Kidney (tissue), 14 donors: ENCODE results near the gene PIEZO2. TPM values are rescaled to one million over a fixed set of nuclear protein-coding genes. Genes with fewer than 3 reads are reported as not detected.

ENCODE experiments used
- DNase-seq, 5 donors: peaks; one replicate each; pipeline ENCODE4 v3.0.0-alpha.2; 2013 to 2020
- FAIRE-seq: peaks from 2 replicates; lab custom pipeline; 2012; peaks lifted over from hg19 to GRCh38; lab: Jason Lieb, UNC
- H3K27ac ChIP-seq, 2 donors: one replicate each; pipeline ENCODE4 v1.7.0; 2013; ENCODE audit warnings: low read depth in 2 of 2, low read length in 2 of 2, inconsistent platforms in 1 of 2
- H3K27me3 ChIP-seq: one replicate; pipeline ENCODE4 v1.7.1; 2013; ENCODE audit warnings: low read length, inconsistent platforms; ENCODE audit not compliant: control insufficient read depth, insufficient read depth
- H3K36me3 ChIP-seq, 3 donors: one replicate each; pipeline versions ENCODE4 v1.7.0 to v1.7.1; 2013; ENCODE audit warnings: low read length in 3 of 3, control low read depth in 1 of 3, inconsistent platforms in 1 of 3; ENCODE audit not compliant: insufficient read depth in 3 of 3, control insufficient read depth in 2 of 3
- H3K4me1 ChIP-seq, 3 donors: one replicate each; pipeline versions ENCODE4 v1.7.0 to v1.7.1; 2013; ENCODE audit warnings: low read length in 3 of 3, inconsistent platforms in 1 of 3, low read depth in 1 of 3; ENCODE audit not compliant: control insufficient read depth in 2 of 3, insufficient read depth in 2 of 3
- H3K4me3 ChIP-seq, 3 donors: one replicate each; pipeline versions ENCODE4 v1.7.0 to v1.8.1; 2013; ENCODE audit warnings: low read length in 3 of 3, control low read depth in 1 of 3, inconsistent platforms in 1 of 3
- H3K9ac ChIP-seq, 3 donors: one replicate each; pipeline versions ENCODE4 v1.7.0 to v1.7.1; 2013; ENCODE audit warnings: low read length in 3 of 3, control low read depth in 1 of 3, inconsistent platforms in 1 of 3
- H3K9me3 ChIP-seq, 3 donors: one replicate each; pipeline versions ENCODE4 v1.7.0 to v1.7.1; 2013; ENCODE audit warnings: low read length in 3 of 3, control low read depth in 1 of 3, inconsistent platforms in 1 of 3; ENCODE audit not compliant: control insufficient read depth in 2 of 3, insufficient read depth in 1 of 3
- intact Hi-C: fragments of 100-400 bp; cut with DNase I; formaldehyde crosslinking; loops from one replicate; pipeline ENCODE4 v1.11.1; 2022
- polyA plus RNA-seq: library from polyadenylated mRNA; stranded (reverse); fragments of 350-450 nt; fragmentation: Illumina TruSeq; extraction: RNeasy Lipid Tissue Mini Kit (QIAGEN cat#74804); gene quantifications from one replicate; pipeline ENCODE4 v1.2.3, GENCODE V29; 2014; ENCODE audit warnings: low read depth, low replicate concordance; ENCODE audit not compliant: insufficient read depth
- total RNA-seq: library from RNA; stranded (reverse); fragmentation: NEBNext Ultra II Directional; extraction: Animal tissue kit (Norgen Biotek cat#: 25700); gene quantifications from one replicate; pipeline ENCODE4 v1.2.1, GENCODE V29; 2021
- TF ChIP-seq, protein P1 (sequence below): IDR thresholded peaks from 3 replicates; pipeline ENCODE4 v1.5.1; 2012; ENCODE audit warnings: mild to moderate bottlenecking, moderate library complexity, borderline replicate concordance; ENCODE audit not compliant: insufficient read depth; ENCODE audit errors: extremely low read depth
- donor health status: control.
- donor health status: control.
- donor health status: control.
- donor health status: control.
- donor health status: control.
- donor health status: DM: yes; HTN: yes; CAD: no.
- donor health status: Normal renal cell carcinoma (clear cell type).

Gene PIEZO2
- total and polyA plus RNA-seq, 2 donors from 2014 or later: 1.1 to 4.1 TPM

- intact Hi-C loops: no loop called here
- H3K9ac ChIP-seq: no peak overlapping the region
- H3K4me1 ChIP-seq: peaks cover 0 to 2% (median 0%) of the 10 kb centered on the region in 3 donors
- TF ChIP-seq, protein P1, sequence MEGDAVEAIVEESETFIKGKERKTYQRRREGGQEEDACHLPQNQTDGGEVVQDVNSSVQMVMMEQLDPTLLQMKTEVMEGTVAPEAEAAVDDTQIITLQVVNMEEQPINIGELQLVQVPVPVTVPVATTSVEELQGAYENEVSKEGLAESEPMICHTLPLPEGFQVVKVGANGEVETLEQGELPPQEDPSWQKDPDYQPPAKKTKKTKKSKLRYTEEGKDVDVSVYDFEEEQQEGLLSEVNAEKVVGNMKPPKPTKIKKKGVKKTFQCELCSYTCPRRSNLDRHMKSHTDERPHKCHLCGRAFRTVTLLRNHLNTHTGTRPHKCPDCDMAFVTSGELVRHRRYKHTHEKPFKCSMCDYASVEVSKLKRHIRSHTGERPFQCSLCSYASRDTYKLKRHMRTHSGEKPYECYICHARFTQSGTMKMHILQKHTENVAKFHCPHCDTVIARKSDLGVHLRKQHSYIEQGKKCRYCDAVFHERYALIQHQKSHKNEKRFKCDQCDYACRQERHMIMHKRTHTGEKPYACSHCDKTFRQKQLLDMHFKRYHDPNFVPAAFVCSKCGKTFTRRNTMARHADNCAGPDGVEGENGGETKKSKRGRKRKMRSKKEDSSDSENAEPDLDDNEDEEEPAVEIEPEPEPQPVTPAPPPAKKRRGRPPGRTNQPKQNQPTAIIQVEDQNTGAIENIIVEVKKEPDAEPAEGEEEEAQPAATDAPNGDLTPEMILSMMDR: no peak
- peak overlapping the region; percentile 1 to 9 for H3K27ac ChIP-seq
- DNase-seq (no peak), FAIRE-seq (no peak)
- peak overlapping the region in 1 of 3 donors; percentile 8 for H3K4me3 ChIP-seq
- no peaks in the 10 kb centered on the region for H3K9me3 ChIP-seq
- no peaks in the 10 kb centered on the region for H3K27me3 ChIP-seq
- no peaks in the 10 kb centered on the region for H3K36me3 ChIP-seq
Measured at GRCh38 chr18:11096839-11097750, 52.3 kb downstream of the PIEZO2 start.

GRCh38 chr18:11096411-11096810 lies 53.0 kb downstream of the PIEZO2 start:
- TF ChIP-seq, protein P1: no peak
- Histone ChIP-seq H3K36me3 (no peaks in the 10 kb centered on the region), H3K9ac (no peak overlapping the region), H3K9me3 (no peaks in the 10 kb centered on the region), H3K27ac (peak overlapping the region; percentile 1 to 9), H3K4me1 (peaks cover 0 to 2% (median 0%) of the 10 kb centered on the region in 3 donors), H3K4me3 (peak overlapping the region in 1 of 3 donors; percentile 8), H3K27me3 (no peaks in the 10 kb centered on the region)
- intact Hi-C loops: no loop called here
- FAIRE-seq (no peak), DNase-seq (peak in 1 of 5 donors; percentile 44)

- no peak overlapping the region for H3K9ac ChIP-seq
- peak overlapping the region in 1 of 2 donors; percentile 25 for H3K27ac ChIP-seq
- no peaks in the 10 kb centered on the region for H3K9me3 ChIP-seq
- intact Hi-C loops: no loop called here
- no peaks in the 10 kb centered on the region for H3K36me3 ChIP-seq
- DNase-seq: no peak
- no peaks in the 10 kb centered on the region for H3K27me3 ChIP-seq
- TF ChIP-seq, protein P1: no peak
- peak overlapping the region in 1 of 3 donors; percentile 8 for H3K4me3 ChIP-seq
- no peak for FAIRE-seq
- peaks cover 0 to 2% (median 0%) of the 10 kb centered on the region in 3 donors for H3K4me1 ChIP-seq
Measured at GRCh38 chr18:11095674-11096293, 53.6 kb downstream of the PIEZO2 start.
